ENCODE data around the gene CCNL2. TPM values are rescaled to one million over a fixed set of nuclear protein-coding genes. Genes with fewer than 3 reads are reported as not detected.

Gene CCNL2
- total RNA-seq, 4 donors from 2014 or later, result 122 to 249 (median 142) TPM

DNA sequence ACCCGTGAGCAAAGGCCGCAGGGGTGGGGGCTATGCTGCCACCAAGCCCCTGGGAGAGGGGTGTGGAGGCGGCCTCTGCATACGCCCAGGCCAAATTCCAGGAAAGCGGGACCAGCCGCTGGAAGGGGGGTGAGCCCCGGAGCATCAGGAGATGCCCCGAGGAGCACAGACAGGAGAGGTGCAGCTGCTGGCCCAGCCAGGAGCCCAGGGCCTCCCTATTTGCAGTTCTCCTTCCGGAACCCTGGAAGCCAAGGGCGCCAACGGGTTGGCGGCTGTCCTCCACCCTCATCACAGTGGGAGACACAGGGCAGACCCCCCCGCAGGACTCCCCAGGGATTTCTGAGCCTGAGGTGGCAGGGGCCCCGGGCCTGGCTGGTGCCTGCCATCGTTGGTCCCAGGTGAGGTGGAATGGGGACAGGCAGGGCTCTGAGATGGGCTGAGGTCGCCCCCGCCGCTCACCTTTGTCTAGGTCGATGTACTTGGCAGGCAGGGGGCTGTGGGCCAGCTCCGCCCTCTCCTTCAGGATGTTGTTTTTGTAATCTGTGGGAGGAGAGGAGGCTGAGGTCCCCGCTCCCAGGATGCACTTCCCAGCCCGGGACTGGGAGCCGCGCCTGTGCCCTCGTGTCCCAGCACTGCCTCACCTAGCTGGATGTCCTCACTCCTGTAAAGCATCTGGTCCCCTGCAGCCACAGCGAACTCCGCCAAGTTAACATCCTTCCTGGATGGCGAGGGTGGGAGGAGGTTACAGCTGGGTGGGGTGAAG lies 45.6 kb downstream of the CCNL2 start:
- no peak overlapping the region for H3K4me3 ChIP-seq (ENCODE audit: low read depth, poor library complexity, severe bottlenecking)
- no peak for DNase-seq (ENCODE audit: low spot score in 2 of 2)
- TF ChIP-seq, protein P1, sequence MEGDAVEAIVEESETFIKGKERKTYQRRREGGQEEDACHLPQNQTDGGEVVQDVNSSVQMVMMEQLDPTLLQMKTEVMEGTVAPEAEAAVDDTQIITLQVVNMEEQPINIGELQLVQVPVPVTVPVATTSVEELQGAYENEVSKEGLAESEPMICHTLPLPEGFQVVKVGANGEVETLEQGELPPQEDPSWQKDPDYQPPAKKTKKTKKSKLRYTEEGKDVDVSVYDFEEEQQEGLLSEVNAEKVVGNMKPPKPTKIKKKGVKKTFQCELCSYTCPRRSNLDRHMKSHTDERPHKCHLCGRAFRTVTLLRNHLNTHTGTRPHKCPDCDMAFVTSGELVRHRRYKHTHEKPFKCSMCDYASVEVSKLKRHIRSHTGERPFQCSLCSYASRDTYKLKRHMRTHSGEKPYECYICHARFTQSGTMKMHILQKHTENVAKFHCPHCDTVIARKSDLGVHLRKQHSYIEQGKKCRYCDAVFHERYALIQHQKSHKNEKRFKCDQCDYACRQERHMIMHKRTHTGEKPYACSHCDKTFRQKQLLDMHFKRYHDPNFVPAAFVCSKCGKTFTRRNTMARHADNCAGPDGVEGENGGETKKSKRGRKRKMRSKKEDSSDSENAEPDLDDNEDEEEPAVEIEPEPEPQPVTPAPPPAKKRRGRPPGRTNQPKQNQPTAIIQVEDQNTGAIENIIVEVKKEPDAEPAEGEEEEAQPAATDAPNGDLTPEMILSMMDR (IDR thresholded peaks at IDR 0.05), result no peak
- TF ChIP-seq POLR2A (IDR thresholded peaks at IDR 0.05), result no peak
- 23 to 33% methylated on average over 23 to 28 of the region's 28 CpGs for WGBS, 2 donors
- intact Hi-C loops (cut with DNase I; ENCODE audit: low total_unique reads), result no loop called here

DNA sequence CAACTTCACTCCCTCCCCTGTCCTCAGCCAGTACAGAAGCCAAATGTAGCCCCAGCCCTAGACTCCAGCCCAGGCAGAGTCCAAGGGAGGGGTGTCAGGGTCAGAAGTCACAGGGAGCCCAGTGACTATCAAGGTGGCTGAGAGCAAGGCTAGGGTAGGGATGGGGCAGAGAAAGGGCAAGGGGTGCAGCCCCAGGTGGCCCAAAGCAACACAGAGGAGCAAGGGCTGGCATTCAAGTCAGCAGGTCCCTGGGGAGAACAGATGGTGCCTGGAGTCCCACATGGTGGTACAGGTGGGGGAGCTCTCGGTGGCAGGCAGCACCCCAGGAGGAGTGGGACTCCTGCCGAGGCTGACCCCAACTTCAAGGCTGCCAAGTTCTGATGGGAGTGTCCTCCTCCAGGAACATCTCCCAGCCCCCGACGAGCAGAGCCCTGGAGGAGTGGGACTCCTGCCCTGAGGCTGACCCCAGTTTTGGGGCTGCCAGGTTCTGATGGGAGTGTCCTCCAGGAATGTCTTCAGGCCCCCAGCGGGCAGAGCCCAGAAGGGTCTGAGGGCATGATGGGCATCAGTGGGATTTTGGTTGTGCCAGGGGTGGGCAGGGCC lies 46.2 kb downstream of the CCNL2 start:
- intact Hi-C loops (cut with DNase I; ENCODE audit: low total_unique reads), result no loop called here
- WGBS, 2 donors, result 0 to 20% methylated on average over 3 to 4 of the region's 5 CpGs
- TF ChIP-seq POLR2A (IDR thresholded peaks at IDR 0.05), result no peak
- TF ChIP-seq, protein P1 (IDR thresholded peaks at IDR 0.05), result no peak
- no peak overlapping the region for H3K4me3 ChIP-seq (ENCODE audit: low read depth, poor library complexity, severe bottlenecking)
- DNase-seq (ENCODE audit: low spot score in 2 of 2), result no peak

DNA sequence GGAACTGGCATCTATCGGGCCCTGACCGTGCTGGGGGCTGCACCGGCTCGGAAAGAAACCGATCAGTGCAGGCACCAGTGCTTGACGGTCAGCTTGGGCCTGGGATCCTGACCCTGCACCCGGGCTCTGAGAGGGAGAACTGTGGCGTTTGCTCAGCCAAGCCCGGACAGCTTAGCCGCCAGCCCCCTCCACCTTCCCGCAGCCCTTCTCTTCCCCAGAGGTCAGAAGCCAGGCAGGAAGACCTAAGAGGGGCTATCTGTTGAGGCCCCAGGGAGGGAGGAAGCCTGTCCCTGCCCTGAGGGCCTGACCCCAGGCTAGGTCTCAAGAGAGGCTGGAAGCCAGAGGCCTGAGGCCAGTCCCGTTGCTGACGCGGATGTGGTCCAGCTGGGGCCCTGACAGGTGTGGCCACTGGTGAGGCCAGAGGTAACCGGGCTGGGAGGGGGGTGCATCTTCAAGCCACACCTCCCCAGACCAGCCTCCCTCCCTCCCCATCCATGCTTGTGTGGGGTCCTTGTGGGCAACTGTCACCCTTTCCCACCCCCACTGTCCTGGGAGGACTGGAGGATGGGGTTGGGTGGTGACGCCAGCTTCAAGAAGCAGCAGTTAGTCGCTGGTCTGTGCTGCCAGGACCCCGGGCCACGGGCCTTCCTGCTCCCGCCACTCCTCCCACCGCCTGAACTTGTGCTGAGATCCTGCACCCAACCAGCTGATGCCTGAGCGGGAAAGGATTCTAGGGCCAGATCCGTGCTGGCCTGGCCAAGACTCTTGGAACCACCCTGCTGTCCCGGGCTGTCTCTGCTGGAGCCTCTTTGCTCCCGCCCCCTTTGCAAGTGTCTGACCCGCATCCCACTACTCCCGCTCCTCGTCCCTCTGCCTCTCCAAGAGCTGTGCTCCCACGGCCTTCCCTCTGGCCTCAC lies 47.4 kb downstream of the CCNL2 start:
- H3K4me3 ChIP-seq (ENCODE audit: low read depth, poor library complexity, severe bottlenecking), result no peak overlapping the region
- TF ChIP-seq POLR2A (IDR thresholded peaks at IDR 0.05), result no peak
- TF ChIP-seq, protein P1 (IDR thresholded peaks at IDR 0.05), result no peak
- intact Hi-C loops (cut with DNase I; ENCODE audit: low total_unique reads), result no loop called here
- DNase-seq (ENCODE audit: low spot score in 2 of 2), result peak in 1 of 2 donors; percentile 93
- 41 to 47% methylated on average over 26 to 28 of the region's 29 CpGs for WGBS, 2 donors

DNA sequence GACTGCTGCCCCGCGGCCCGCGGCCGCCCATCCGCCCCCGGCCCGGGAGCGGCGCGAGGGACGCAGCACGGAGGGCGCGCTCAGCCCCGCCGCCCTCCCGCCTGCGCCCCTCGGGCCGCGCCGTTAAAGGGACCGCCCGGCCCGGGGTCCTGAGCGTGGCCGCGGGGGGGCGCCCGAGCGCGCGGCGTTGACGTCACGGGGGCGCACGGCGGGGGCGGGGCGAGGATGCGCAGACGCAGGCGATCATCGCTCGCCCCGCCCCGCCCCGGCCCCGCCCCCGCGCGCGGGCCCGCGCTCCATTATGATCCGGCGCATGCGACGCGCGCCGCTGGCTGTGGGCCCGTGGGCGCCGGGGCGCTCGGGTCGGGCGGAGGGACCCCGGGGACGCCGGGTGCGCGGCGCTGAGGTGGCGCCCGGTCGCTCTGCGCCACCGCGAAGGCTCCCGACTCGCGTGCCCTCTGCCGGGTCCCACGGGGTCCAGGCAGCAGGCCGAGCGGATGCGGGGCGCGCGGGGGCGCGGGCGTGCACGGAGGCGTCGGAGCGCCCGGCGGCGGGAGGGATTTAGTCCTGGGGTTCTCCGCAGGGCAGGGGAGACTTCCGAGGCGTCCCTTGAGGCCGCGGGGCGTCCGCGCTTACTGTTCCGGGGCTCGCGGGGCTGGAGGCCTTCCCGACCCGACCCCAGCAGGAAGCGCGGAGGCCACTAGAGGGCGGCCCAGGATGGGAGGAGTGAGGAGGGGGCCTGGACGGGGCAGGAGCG lies 49.7 kb downstream of the CCNL2 start, which contains the start of gene DVL1:
Gene DVL1 (minus strand): TSS at position 163 of the 757 bp plus-strand sequence. CDS start 353 bp downstream, outside the sequence.
- TF ChIP-seq, protein P1 (IDR thresholded peaks at IDR 0.05), result peak in 1 of 3 donors; percentile 28
- no peak for TF ChIP-seq POLR2A (IDR thresholded peaks at IDR 0.05)
- 0 to 2% methylated on average over 9 to 14 of the region's 122 CpGs for WGBS, 2 donors
- intact Hi-C loops (cut with DNase I; ENCODE audit: low total_unique reads), result no loop called here
- no peak for DNase-seq (ENCODE audit: low spot score in 2 of 2)
- peak within 1 kb of the TSS; percentile 56 for H3K4me3 ChIP-seq (ENCODE audit: low read depth, poor library complexity, severe bottlenecking)

Data from lower leg skin (tissue), 4 donors.